ELR (cell line): ENCODE data around the gene PUSL1.

Experiments
- DNase-seq: peaks from one replicate; pipeline ENCODE4 v3.0.0-alpha.2; 2015; ENCODE audit warnings: low read depth

Gene PUSL1

GRCh38 chr1:1354271-1355247, 46.2 kb downstream of the PUSL1 start:
- DNase-seq, result no peak

GRCh38 chr1:1355416-1355815, 47.0 kb downstream of the PUSL1 start:
- DNase-seq, result no peak

- no peak for DNase-seq
These were observed 47.9 kb downstream of the PUSL1 start for GRCh38 chr1:1356166-1356795.

- DNase-seq, result peak; percentile 56
These were observed 48.5 kb downstream of the PUSL1 start for GRCh38 chr1:1356796-1357401.

GRCh38 chr1:1357871-1358432, 49.6 kb downstream of the PUSL1 start:
- peak; percentile 62 for DNase-seq

GRCh38 chr1:1358433-1359271, 50.3 kb downstream of the PUSL1 start, which contains the start of gene MXRA8:
MXRA8 (minus strand) TSS chr1:1358555; CDS start chr1:1358504, 51 bp downstream.
- DNase-seq, result peak; percentile 78

GRCh38 chr1:1359308-1359663, 50.9 kb downstream of the PUSL1 start:
- peak; percentile 57 for DNase-seq

GRCh38 chr1:1359664-1360468, 51.5 kb downstream of the PUSL1 start:
- peak; percentile 50 for DNase-seq

GRCh38 chr1:1360506-1361169, 52.2 kb downstream of the PUSL1 start:
- DNase-seq, result peak; percentile 96
